Calu3 (cell line): ENCODE data around the gene KDM3A. TPM values are rescaled to one million over a fixed set of nuclear protein-coding genes. Genes with fewer than 3 reads are reported as not detected.

ENCODE experiments used
- BruUV-seq: library from RNA; stranded (reverse); fragments of 400-500 nt; replicated peaks from 2 replicates; lab custom pipeline; 2021; lab: Mats Ljungman, UMichigan
- CTCF ChIA-PET: fragments of 300-600 bp; sonication (Branson Sonifier 250); formaldehyde crosslinking; loops from one replicate; lab custom pipeline; 2022; ENCODE audit warnings: antibody characterized with exemption; lab: Charles Lee
- DNase-seq: peaks from one replicate; pipeline ENCODE4 v3.0.0; 2022
- H3K27ac Mint-ChIP-seq: one replicate; pipeline ENCODE4 v1.8.0; 2022; ENCODE audit warnings: mixed read lengths; ENCODE audit not compliant: unreplicated experiment
- H3K27me3 Mint-ChIP-seq: one replicate; pipeline ENCODE4 v1.8.0; 2022; ENCODE audit warnings: mixed read lengths; ENCODE audit not compliant: unreplicated experiment
- H3K36me3 Mint-ChIP-seq: one replicate; pipeline ENCODE4 v1.8.0; 2022; ENCODE audit warnings: mild to moderate bottlenecking, moderate library complexity, mixed read lengths; ENCODE audit not compliant: insufficient read depth, unreplicated experiment
- H3K4me1 Mint-ChIP-seq: one replicate; pipeline ENCODE4 v1.8.0; 2022; ENCODE audit warnings: mild to moderate bottlenecking, low read depth, mixed read lengths; ENCODE audit not compliant: unreplicated experiment
- H3K4me3 Mint-ChIP-seq: one replicate; pipeline ENCODE4 v1.8.0; 2022; ENCODE audit warnings: mild to moderate bottlenecking, low read depth, moderate library complexity, mixed read lengths; ENCODE audit not compliant: unreplicated experiment
- H3K9me3 Mint-ChIP-seq: one replicate; pipeline ENCODE4 v1.8.0; 2022; ENCODE audit warnings: low read depth, mixed read lengths; ENCODE audit not compliant: unreplicated experiment
- intact Hi-C: fragments of 100-400 bp; cut with micrococcal nuclease; formaldehyde crosslinking; loops from one replicate; pipeline ENCODE4 v1.10.0; 2022; ENCODE audit not compliant: unreplicated experiment
- total RNA-seq: library from RNA; stranded (reverse); gene quantifications from 2 replicates; pipeline ENCODE4 v1.2.3, GENCODE V29; 2022
- TF ChIP-seq, protein P1 (sequence below): fragments of 200-600 bp; IDR thresholded peaks from one replicate; pipeline ENCODE4 v1.8.0; 2022; ENCODE audit warnings: antibody characterized with exemption; ENCODE audit not compliant: unreplicated experiment

The KDM3A gene
- total RNA-seq, 1 experiment from 2014 or later, result 37.8 TPM

DNA sequence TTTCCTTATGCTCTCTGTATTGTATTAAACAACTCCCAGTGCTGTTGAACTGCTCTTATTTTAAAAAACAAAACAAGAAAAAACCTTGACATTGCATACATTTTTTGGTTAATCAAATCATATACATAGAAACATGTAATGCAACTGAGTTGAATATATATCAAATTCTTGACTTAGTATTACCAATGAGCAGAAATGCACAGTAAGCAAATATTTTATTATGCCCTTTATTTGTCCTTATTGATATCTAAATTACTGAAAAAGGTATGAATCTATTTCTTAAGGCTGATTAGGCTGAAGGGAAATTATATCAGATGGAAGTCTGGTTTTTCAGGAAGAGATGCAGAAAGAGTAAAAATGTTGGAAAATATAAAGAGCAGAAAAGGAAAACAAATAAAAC lies 6.9 kb upstream of the KDM3A start:
- no TSS peak for BruUV-seq
- H3K36me3 Mint-ChIP-seq, result no peaks in the 10 kb centered on the region
- CTCF ChIA-PET, result no interaction called here
- H3K27me3 Mint-ChIP-seq, result peaks cover 12% of the 10 kb centered on the region
- H3K27ac Mint-ChIP-seq, result no peak overlapping the region
- H3K9me3 Mint-ChIP-seq, result peaks cover 4% of the 10 kb centered on the region
- no peak for DNase-seq
- H3K4me1 Mint-ChIP-seq, result no peaks in the 10 kb centered on the region
- TF ChIP-seq, protein P1, sequence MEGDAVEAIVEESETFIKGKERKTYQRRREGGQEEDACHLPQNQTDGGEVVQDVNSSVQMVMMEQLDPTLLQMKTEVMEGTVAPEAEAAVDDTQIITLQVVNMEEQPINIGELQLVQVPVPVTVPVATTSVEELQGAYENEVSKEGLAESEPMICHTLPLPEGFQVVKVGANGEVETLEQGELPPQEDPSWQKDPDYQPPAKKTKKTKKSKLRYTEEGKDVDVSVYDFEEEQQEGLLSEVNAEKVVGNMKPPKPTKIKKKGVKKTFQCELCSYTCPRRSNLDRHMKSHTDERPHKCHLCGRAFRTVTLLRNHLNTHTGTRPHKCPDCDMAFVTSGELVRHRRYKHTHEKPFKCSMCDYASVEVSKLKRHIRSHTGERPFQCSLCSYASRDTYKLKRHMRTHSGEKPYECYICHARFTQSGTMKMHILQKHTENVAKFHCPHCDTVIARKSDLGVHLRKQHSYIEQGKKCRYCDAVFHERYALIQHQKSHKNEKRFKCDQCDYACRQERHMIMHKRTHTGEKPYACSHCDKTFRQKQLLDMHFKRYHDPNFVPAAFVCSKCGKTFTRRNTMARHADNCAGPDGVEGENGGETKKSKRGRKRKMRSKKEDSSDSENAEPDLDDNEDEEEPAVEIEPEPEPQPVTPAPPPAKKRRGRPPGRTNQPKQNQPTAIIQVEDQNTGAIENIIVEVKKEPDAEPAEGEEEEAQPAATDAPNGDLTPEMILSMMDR, result no peak
- H3K4me3 Mint-ChIP-seq, result no peak overlapping the region
- intact Hi-C loops, result no loop called here

DNA sequence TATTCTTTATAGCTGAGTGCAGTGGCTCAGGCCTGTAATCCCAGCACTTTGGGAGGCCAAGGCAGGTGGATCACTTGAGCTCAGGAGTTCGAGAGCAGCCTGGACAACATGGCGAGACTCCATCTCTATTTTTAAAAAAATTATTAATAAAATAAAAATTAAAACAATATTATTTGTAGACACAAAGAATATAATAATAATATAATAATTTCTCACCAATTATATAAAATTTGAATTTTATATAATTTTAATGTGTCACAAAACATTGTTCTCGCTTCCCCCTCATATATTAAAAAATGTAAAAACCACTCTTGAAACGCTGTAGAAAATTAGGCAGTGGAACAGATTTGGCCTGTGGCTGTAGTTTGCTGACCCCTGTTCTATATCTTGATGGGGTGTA lies 5.6 kb upstream of the KDM3A start:
- H3K4me1 Mint-ChIP-seq, result peaks cover 5% of the 10 kb centered on the region
- intact Hi-C loops, result no loop called here
- no peak overlapping the region for H3K27ac Mint-ChIP-seq
- CTCF ChIA-PET, result no interaction called here
- DNase-seq, result no peak
- H3K9me3 Mint-ChIP-seq, result peaks cover 6% of the 10 kb centered on the region
- TF ChIP-seq, protein P1, result no peak
- BruUV-seq, result no TSS peak
- H3K27me3 Mint-ChIP-seq, result peaks cover 7% of the 10 kb centered on the region
- peaks cover 3% of the 10 kb centered on the region for H3K36me3 Mint-ChIP-seq
- H3K4me3 Mint-ChIP-seq, result no peak overlapping the region

DNA sequence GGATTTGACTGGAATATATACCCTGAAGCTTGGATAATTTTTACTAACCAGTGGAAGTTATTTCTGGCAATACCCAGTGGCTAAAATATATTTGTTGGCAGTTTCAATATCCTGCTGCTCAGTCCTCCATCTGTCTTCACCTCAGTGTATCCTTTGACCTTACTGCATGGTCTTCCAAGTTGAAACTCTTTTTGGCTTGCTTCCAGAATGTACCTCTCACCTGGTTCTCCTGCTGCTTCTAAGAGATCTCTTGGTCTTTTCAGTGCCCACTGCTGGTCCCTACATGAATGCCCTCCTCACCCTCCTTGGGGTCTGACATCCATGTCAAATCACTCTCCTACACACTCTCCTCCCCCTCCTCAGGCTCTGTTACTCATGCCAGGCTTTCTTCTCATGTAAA lies 4.8 kb upstream of the KDM3A start:
- H3K36me3 Mint-ChIP-seq, result peaks cover 11% of the 10 kb centered on the region
- H3K4me1 Mint-ChIP-seq, result peaks cover 9% of the 10 kb centered on the region
- TF ChIP-seq, protein P1, result no peak
- CTCF ChIA-PET, result no interaction called here
- peaks cover 8% of the 10 kb centered on the region for H3K9me3 Mint-ChIP-seq
- no peak for DNase-seq
- H3K27me3 Mint-ChIP-seq, result no peaks in the 10 kb centered on the region
- intact Hi-C loops, result no loop called here
- H3K4me3 Mint-ChIP-seq, result no peak overlapping the region
- no TSS peak for BruUV-seq
- H3K27ac Mint-ChIP-seq, result no peak overlapping the region

DNA sequence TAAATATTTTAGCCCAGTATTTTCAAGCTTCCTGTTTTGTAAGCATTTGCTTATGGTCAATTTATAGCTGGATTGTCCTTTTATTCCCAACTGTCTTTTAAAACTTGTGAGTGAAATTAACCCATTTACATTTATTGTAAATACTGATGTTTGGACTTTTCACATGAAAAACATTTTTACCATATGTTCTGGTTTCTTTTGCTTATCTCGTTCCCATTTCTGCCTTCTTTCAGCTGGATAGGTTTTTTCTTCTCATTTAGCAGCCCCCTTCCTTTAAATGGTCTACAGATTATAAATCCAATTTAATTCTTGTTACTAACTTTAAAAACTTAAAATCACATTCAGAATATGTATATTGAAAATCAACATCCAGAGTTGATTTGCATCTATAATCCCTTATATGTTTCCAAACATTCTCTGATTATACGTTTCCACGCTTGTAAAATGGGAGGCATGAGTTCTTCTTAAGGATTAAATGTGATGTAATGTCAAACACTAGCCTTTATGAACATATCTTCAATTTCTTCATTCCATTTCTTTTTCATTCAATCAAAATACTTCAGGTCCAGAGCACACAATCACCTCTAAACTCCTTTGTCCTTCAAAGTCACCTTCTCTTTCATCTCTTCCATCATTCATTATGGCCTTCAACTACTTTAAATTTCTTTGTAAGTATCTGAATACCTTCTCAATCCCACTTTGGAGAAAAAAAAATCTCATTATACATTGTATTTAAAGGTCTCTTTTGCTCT lies 1.1 kb upstream of the KDM3A start:
- BruUV-seq, result TSS peak; percentile 82
- TF ChIP-seq, protein P1, result no peak
- H3K4me3 Mint-ChIP-seq, result peak overlapping the region; percentile 79
- H3K27me3 Mint-ChIP-seq, result no peaks in the 10 kb centered on the region
- H3K4me1 Mint-ChIP-seq, result peaks cover 26% of the 10 kb centered on the region
- peak overlapping the region; percentile 96 for H3K27ac Mint-ChIP-seq
- peaks cover 8% of the 10 kb centered on the region for H3K9me3 Mint-ChIP-seq
- peaks cover 33% of the 10 kb centered on the region for H3K36me3 Mint-ChIP-seq
- intact Hi-C loops, result loop anchor here (5.0 to 10.0 kb wide), 2 partner anchors 43 to 265 kb away; no protein-coding TSS in a partner anchor
- CTCF ChIA-PET, result interaction anchor here (1.5 to 1.6 kb wide), 3 partner anchors 14 to 46 kb away, joined by 4 to 12 read pairs (median 7); no protein-coding TSS in a partner anchor
- no peak for DNase-seq
